Neutrophil (primary cell): ENCODE results near the gene RMDN2.
"Not testable (repeated sequence)": the region's sequence is repeated elsewhere in the genome, so short reads cannot be mapped to it uniquely, and the experiment has no call there.

Experiments used
- H3K27ac ChIP-seq: fragments of 200-600 bp; sonication (generic); 2 replicates; pipeline ENCODE4 v1.5.1; 2016; ENCODE audit warnings: mild to moderate bottlenecking, moderate library complexity
- H3K27me3 ChIP-seq: fragments of 200-600 bp; sonication (generic); 2 replicates; pipeline ENCODE4 v1.6.0; 2016; ENCODE audit warnings: mild to moderate bottlenecking
- H3K36me3 ChIP-seq: fragments of 200-600 bp; sonication (generic); 2 replicates; pipeline ENCODE4 v1.5.1; 2017
- H3K4me1 ChIP-seq, 2 experiments: fragments of 200-600 bp in 1 of 2; sonication (generic) in 1 of 2; 1 replicate in 1 of 2; 2 replicates in 1 of 2; pipeline versions ENCODE4 v1.5.1 to v1.6.1; 2013 to 2016; ENCODE audit warnings: low read depth in 1 of 2, low read length in 1 of 2, mild to moderate bottlenecking in 1 of 2, moderate library complexity in 1 of 2; ENCODE audit not compliant: control insufficient read depth in 1 of 2, insufficient read depth in 1 of 2
- H3K4me3 ChIP-seq, 2 experiments: fragments of 200-600 bp in 1 of 2; sonication (generic) in 1 of 2; 1 replicate in 1 of 2; 2 replicates in 1 of 2; pipeline ENCODE4 v1.5.1; 2013 to 2016; ENCODE audit warnings: low read depth in 1 of 2, low read length in 1 of 2, mild to moderate bottlenecking in 1 of 2, moderate library complexity in 1 of 2
- H3K9me3 ChIP-seq: fragments of 200-600 bp; sonication (generic); 2 replicates; pipeline ENCODE4 v1.5.1; 2016
- TF ChIP-seq, protein P1 (sequence below): fragments of 200-600 bp; sonication (generic); IDR thresholded peaks from 2 replicates; pipeline ENCODE4 v1.5.1; 2016; ENCODE audit warnings: antibody characterized with exemption

The RMDN2 gene

DNA sequence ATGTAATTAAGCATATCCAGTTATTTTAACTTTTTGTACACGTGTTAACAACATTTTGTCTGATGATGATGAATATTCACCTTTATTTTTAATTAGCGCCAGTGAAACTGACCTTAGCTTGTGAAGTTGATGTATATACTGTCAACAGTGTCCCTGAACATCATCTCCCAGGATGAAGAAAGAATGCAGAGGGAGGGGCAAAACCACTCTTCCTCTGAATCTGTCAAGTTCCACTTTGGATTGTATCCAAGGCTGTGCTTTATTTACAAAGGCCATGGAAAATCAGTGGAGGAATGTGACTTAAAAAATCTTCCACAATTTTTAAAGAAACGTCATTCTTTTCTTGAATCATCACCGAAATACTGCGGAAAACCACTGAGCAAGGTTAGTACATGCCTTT, 4.5 kb upstream of the RMDN2 start:
- no peaks in the 10 kb centered on the region for H3K36me3 ChIP-seq
- TF ChIP-seq, protein P1, sequence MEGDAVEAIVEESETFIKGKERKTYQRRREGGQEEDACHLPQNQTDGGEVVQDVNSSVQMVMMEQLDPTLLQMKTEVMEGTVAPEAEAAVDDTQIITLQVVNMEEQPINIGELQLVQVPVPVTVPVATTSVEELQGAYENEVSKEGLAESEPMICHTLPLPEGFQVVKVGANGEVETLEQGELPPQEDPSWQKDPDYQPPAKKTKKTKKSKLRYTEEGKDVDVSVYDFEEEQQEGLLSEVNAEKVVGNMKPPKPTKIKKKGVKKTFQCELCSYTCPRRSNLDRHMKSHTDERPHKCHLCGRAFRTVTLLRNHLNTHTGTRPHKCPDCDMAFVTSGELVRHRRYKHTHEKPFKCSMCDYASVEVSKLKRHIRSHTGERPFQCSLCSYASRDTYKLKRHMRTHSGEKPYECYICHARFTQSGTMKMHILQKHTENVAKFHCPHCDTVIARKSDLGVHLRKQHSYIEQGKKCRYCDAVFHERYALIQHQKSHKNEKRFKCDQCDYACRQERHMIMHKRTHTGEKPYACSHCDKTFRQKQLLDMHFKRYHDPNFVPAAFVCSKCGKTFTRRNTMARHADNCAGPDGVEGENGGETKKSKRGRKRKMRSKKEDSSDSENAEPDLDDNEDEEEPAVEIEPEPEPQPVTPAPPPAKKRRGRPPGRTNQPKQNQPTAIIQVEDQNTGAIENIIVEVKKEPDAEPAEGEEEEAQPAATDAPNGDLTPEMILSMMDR: no peak
- no peak overlapping the region for H3K27ac ChIP-seq
- H3K4me1 ChIP-seq: peaks cover 11 to 12% of the 10 kb centered on the region in 2 experiments
- H3K4me3 ChIP-seq: no peak overlapping the region
- peaks cover 21% of the 10 kb centered on the region for H3K27me3 ChIP-seq
- no peaks in the 10 kb centered on the region for H3K9me3 ChIP-seq

DNA sequence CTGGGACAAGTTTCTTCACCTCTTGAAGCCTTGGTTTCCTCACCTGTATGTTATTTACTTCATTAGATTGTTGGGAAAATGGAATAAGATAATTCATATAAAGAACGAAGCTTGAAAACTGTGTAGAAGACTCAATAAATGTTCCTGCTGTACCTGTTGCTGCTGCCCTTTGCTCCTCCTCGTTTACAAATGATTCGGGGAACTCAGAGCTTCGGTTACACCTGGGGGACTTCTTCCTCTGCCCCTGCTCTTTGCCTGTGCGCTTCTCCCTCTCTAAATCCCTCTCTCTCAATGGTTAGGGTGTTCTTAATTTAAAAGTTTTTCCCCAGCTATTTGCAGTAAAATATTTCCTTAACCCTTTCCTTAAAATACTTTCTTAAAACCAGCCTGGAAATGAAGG, 3.3 kb upstream of the RMDN2 start:
- no peaks in the 10 kb centered on the region for H3K9me3 ChIP-seq
- H3K27me3 ChIP-seq: peaks cover 21% of the 10 kb centered on the region
- H3K4me1 ChIP-seq: peaks cover 22 to 24% of the 10 kb centered on the region in 2 experiments
- TF ChIP-seq, protein P1: no peak
- H3K4me3 ChIP-seq: no peak overlapping the region
- H3K27ac ChIP-seq: no peak overlapping the region
- no peaks in the 10 kb centered on the region for H3K36me3 ChIP-seq

DNA sequence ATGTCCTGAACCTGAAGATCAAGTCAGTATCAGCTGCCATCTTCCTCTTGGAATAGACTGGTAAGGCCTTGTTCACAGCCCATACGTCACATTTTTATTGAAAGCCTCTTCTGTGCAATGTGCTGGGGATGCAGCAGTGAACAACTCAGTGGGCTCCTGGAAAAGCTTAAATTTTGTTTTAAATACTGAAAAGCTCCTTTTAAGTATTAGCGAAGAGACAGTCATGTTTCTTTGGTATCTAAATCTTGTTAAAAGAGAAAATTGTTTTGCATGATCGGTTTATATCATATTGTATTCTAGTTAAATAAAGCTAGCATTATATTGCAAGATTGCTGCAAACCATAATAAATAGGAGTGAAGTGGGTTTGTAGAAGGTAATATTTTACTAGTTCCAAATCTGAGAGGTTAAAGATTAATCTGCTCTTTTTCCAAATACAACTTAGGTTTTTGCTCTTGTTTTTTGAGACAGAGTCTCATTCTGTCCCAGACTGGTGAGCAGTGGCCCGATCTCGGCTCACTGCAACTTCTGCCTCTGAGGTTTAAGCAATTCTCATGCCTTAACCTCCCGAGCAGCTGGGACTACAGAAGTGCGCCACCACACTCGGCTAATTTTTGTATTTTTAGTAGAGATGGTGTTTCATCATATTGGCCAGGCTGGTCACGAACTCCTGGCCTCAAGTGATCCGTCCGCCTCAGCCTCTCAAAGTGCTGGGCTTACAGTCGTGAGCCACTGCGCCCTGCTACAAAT, 1.6 kb upstream of the RMDN2 start:
- TF ChIP-seq, protein P1: no peak
- peaks cover 21% of the 10 kb centered on the region for H3K27me3 ChIP-seq
- H3K4me1 ChIP-seq: peaks cover 39 to 41% of the 10 kb centered on the region in 2 experiments
- H3K27ac ChIP-seq: no peak overlapping the region
- no peaks in the 10 kb centered on the region for H3K9me3 ChIP-seq
- H3K36me3 ChIP-seq: no peaks in the 10 kb centered on the region
- no peak overlapping the region for H3K4me3 ChIP-seq

DNA sequence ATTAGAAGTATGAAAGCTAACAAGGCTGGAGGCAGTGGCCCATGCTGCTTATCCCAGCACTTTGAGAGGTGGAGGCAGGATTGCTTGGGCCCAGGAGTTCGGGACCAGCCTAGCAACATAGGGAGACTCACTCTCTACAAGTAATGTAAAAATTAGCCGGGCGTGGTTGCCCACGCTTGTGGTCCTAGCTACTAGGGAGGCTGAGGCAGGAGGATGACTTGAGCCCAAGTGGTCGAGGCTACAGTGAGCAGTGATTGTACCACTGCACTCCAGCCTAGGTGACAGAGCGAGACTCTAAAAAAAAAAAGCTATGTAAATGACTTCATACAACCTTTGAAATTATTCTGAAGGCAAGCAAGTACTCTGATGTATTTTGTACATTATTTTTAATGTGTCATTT, 1.5 kb downstream of the RMDN2 start:
- TF ChIP-seq, protein P1: no peak
- H3K4me3 ChIP-seq: peak overlapping the region in 1 of 2 experiments; percentile 91
- peaks cover 18% of the 10 kb centered on the region for H3K27me3 ChIP-seq
- H3K9me3 ChIP-seq: no peaks in the 10 kb centered on the region
- H3K36me3 ChIP-seq: no peaks in the 10 kb centered on the region
- peaks cover 45 to 46% of the 10 kb centered on the region in 2 experiments for H3K4me1 ChIP-seq
- H3K27ac ChIP-seq: peak overlapping the region; percentile 94

DNA sequence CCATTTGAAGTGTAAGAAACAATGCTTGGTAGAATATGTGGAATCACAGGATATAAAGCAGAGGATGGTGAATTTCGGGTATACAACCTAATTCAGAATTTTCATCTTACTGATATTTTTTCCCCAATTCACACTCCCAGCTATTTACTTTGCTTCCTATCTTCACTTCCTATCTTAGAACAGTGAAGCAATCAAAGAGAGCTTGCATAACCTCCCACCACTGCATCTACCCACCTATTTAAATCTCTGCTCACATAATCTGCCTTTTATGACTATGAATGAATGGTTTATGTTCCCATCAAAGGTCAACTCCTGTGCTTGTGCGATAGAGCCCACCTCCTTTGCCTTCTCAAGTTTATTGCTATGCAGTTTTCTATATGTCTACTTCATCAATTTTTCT, 3.3 kb downstream of the RMDN2 start:
- Histone ChIP-seq H3K27ac (peak overlapping the region; percentile 52), H3K27me3 (peaks cover 5% of the 10 kb centered on the region), H3K9me3 (no peaks in the 10 kb centered on the region), H3K4me3 (peak overlapping the region in 1 of 2 experiments; percentile 22), H3K36me3 (no peaks in the 10 kb centered on the region), H3K4me1 (peaks cover 45 to 46% of the 10 kb centered on the region in 2 experiments)
- TF ChIP-seq, protein P1: no peak

DNA sequence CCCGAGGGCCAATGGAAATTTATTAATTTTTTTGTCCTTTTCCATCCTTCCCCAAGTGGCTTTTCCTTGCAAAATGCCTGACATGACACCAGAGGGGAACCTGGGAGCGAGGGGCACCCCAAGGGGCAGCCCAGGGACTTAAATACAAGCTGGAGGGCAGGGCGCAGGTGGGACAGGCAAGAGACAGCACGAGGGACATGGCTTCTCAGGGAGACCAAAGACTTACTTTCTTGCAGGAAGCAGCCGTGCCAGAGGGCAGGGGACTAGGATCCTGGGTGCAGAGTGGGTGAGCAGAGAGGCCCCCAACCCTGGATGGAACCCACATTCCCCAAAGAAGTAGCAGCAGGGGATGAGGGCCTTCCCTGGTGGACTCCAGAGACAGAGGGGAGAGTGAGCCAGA, 5.3 kb downstream of the RMDN2 start:
- H3K27me3 ChIP-seq, H3K27ac ChIP-seq, H3K36me3 ChIP-seq, H3K4me3 ChIP-seq, H3K9me3 ChIP-seq: not testable (repeated sequence)
- H3K4me1 ChIP-seq: peaks cover 35% of the 10 kb centered on the region in 2 experiments

DNA sequence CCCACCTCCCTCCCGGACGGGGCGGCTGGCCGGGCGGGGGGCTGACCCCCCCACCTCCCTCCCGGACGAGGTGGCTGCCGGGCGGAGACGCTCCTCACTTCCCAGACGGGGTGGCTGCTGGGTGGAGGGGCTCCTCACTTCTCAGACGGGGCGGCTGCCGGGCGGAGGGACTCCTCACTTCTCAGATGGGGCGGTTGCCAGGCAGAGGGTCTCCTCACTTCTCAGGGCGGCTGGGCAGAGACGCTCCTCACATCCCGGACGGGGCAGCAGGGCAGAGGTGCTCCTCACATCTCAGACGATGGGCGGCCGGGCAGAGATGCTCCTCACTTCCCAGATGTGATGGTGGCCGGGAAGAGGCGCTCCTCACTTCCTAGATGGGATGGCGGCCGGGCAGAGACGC, 7.8 kb downstream of the RMDN2 start:
- H3K4me1 ChIP-seq: peaks cover 11 to 14% of the 10 kb centered on the region in 2 experiments
- not testable (repeated sequence) for H3K4me3 ChIP-seq, H3K9me3 ChIP-seq, H3K27ac ChIP-seq, H3K36me3 ChIP-seq, H3K27me3 ChIP-seq
